PC-9 (cell line): ENCODE data around the gene ME2. TPM values are rescaled to one million over a fixed set of nuclear protein-coding genes. Genes with fewer than 3 reads are reported as not detected.

Source experiments
- BruUV-seq: library from RNA; stranded (reverse); fragments of 400-500 nt; replicated peaks from 2 replicates; lab custom pipeline; 2021; lab: Mats Ljungman, UMichigan
- CTCF ChIA-PET: fragments of 300-600 bp; sonication (Branson Sonifier 250); formaldehyde crosslinking; loops from one replicate; lab custom pipeline; 2022; ENCODE audit warnings: antibody characterized with exemption; lab: Charles Lee
- POLR2A ChIA-PET: fragments of 300-600 bp; sonication (Branson Sonifier 250); formaldehyde crosslinking; loops from one replicate; lab custom pipeline; 2022; ENCODE audit warnings: antibody characterized with exemption; ENCODE audit not compliant: unreplicated experiment; lab: Charles Lee
- DNase-seq, 2 experiments: peaks; one replicate each; pipeline versions ENCODE4 v3.0.0 to v3.0.0-alpha.2; 2015 to 2022; ENCODE audit warnings: mixed read lengths in 1 of 2
- H2AFZ ChIP-seq: fragments of 200-600 bp; sonication (generic); 2 replicates; pipeline ENCODE4 v1.8.1; 2017; ENCODE audit warnings: antibody characterized with exemption
- H3F3A ChIP-seq: fragments of 200-600 bp; sonication (generic); 2 replicates; pipeline ENCODE4 v1.8.1; 2017; ENCODE audit warnings: antibody characterized with exemption, mild to moderate bottlenecking, low read depth; ENCODE audit not compliant: insufficient read depth
- H3K27ac ChIP-seq: fragments of 200-600 bp; sonication (generic); 2 replicates; pipeline ENCODE4 v1.6.1; 2016; ENCODE audit warnings: mixed run types
- H3K27me3 ChIP-seq: fragments of 200-600 bp; sonication (generic); 2 replicates; pipeline ENCODE4 v1.6.1; 2016; ENCODE audit warnings: low read depth, mixed run types; ENCODE audit not compliant: insufficient read depth
- H3K36me3 ChIP-seq: fragments of 200-600 bp; sonication (generic); 2 replicates; pipeline ENCODE4 v1.6.1; 2016; ENCODE audit warnings: low read depth, mixed run types
- H3K4me1 ChIP-seq: fragments of 200-600 bp; sonication (generic); replicated peaks from 2 replicates; pipeline ENCODE4 v1.6.1; 2016; ENCODE audit warnings: mixed run types; ENCODE audit not compliant: insufficient read depth
- H3K4me2 ChIP-seq: fragments of 200-600 bp; sonication (generic); 2 replicates; pipeline ENCODE4 v1.6.1; 2017; ENCODE audit warnings: mixed run types
- H3K4me3 ChIP-seq: fragments of 200-600 bp; sonication (generic); 2 replicates; pipeline ENCODE4 v1.6.1; 2016; ENCODE audit warnings: mixed run types
- H3K79me2 ChIP-seq: fragments of 200-600 bp; sonication (generic); 2 replicates; pipeline ENCODE4 v1.6.1; 2017; ENCODE audit warnings: low read depth, mixed run types
- H3K9me2 ChIP-seq: fragments of 200-600 bp; sonication (generic); 2 replicates; pipeline ENCODE4 v1.8.1; 2017; ENCODE audit warnings: mild to moderate bottlenecking; ENCODE audit not compliant: insufficient read depth
- H3K9me3 ChIP-seq: fragments of 200-600 bp; sonication (generic); 2 replicates; pipeline ENCODE4 v1.8.1; 2016; ENCODE audit warnings: low read depth; ENCODE audit not compliant: insufficient read depth
- H4K20me1 ChIP-seq: fragments of 200-600 bp; sonication (generic); 2 replicates; pipeline ENCODE4 v1.8.1; 2017; ENCODE audit not compliant: insufficient read depth
- EZH2 ChIP-seq: fragments of 200-600 bp; sonication (generic); IDR thresholded peaks from 2 replicates; pipeline ENCODE4 v1.8.0; 2017; ENCODE audit warnings: antibody characterized with exemption, low read depth
- intact Hi-C: fragments of 100-400 bp; cut with micrococcal nuclease; formaldehyde crosslinking; loops from one replicate; pipeline ENCODE4 v1.10.0; 2022; ENCODE audit not compliant: unreplicated experiment
- total RNA-seq: library from RNA; stranded (reverse); gene quantifications from 2 replicates; pipeline ENCODE4 v1.2.3, GENCODE V29; 2021
- TF ChIP-seq, protein P1 (sequence below): fragments of 200-600 bp; sonication (generic); conservative IDR thresholded peaks from 2 replicates; pipeline ENCODE4 v1.6.1; 2017; ENCODE audit warnings: mixed run types, antibody characterized with exemption, mild to moderate bottlenecking, moderate library complexity

ME2 gene
- total RNA-seq, 1 experiment from 2014 or later, result 27.9 TPM

DNA sequence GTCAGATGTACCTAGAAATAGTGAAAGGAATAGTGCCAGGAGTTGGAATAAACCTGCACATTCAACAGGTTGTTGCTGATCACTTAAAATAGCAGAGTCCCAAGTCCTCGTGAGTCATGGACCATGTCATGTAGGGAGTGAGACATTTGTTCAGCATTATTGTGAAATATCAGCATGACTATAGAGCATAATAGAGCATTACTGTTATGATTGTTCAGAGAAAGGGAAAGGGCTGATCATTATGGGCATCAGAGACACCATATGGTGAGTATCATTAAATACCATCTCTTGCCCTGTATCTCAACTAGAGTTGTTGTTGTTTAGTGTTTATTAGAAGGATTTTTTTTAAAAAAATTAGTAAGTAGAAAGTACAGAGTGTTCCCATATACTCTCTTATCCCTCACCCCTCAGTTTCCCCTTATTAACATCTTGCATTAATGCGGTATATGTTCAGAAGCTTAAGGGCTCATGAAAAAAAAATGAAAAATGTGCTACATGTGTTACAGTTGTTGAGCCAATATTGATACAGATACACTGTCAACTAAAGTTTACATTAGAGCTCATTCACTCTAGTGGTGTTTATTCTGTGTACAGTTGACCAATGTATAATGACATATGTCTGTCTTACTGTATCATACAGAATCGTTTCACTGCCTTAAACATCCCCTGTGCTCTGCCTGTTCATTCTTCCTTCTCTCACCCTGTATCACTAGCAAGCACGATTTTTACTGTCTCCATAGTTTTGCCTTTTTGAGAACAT, 94.6 kb downstream of the ME2 start:
- peaks cover 7% of the 10 kb centered on the region; the same call in 1 of the 2 replicates for H3F3A ChIP-seq

DNA sequence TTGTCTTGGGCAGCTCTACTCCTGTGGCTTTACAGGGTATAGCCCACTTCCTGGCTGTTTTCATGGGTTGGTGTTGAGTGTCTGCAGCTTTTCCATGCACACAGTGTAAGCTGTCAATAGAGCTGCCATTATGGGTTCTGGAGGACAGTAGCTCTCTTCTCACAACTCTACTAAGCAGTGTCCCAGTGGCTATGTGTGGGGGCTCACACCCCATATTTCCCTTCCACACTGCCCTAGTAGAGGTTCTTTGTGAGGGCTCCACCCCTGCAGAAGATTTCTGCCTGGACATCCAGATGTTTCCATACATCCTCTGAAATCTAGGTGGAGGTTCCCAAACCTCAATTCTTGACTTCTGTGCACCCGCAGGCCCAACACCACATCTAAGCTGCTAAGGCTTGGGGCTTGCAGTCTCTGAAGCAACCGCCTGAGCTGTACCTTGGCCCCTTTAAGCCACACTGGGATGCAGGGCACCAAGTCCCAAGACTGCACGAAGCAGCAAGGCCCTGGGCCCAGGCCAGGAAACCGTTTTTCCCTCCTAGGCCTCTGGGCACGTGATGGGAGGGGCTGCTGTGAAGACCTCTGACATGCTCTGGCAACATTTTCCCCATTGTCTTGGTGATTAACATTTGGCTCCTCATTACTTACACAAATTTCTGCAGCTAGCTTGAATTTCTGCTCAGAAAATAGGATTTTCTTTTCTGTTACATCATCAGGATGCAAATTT, 98.3 kb downstream of the ME2 start:
- intact Hi-C loops, result no loop called here
- Histone ChIP-seq H3K79me2 (no peaks in the 10 kb centered on the region), H2AFZ (no peak overlapping the region), H3K27me3 (no peaks in the 10 kb centered on the region), H3K27ac (no peak overlapping the region), H3K9me2 (no peaks in the 10 kb centered on the region), H3K4me1 (peaks cover 19% of the 10 kb centered on the region; the same call in 1 of the 2 replicates), H4K20me1 (no peaks in the 10 kb centered on the region), H3K4me3 (no peak overlapping the region), H3F3A (no peaks in the 10 kb centered on the region), H3K9me3 (peaks cover 6% of the 10 kb centered on the region; the same call in 1 of the 2 replicates), H3K36me3 (peaks cover 27% of the 10 kb centered on the region), H3K4me2 (no peak overlapping the region)
- DNase-seq, result no peak
- ChIA-PET CTCF (no interaction called here), POLR2A (no interaction called here)
- TF ChIP-seq EZH2, result no peak
- TF ChIP-seq, protein P1, sequence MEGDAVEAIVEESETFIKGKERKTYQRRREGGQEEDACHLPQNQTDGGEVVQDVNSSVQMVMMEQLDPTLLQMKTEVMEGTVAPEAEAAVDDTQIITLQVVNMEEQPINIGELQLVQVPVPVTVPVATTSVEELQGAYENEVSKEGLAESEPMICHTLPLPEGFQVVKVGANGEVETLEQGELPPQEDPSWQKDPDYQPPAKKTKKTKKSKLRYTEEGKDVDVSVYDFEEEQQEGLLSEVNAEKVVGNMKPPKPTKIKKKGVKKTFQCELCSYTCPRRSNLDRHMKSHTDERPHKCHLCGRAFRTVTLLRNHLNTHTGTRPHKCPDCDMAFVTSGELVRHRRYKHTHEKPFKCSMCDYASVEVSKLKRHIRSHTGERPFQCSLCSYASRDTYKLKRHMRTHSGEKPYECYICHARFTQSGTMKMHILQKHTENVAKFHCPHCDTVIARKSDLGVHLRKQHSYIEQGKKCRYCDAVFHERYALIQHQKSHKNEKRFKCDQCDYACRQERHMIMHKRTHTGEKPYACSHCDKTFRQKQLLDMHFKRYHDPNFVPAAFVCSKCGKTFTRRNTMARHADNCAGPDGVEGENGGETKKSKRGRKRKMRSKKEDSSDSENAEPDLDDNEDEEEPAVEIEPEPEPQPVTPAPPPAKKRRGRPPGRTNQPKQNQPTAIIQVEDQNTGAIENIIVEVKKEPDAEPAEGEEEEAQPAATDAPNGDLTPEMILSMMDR, result no peak
- no TSS peak for BruUV-seq

More for the DNA sequence above, 94.6 kb downstream of the ME2 start:
- Histone ChIP-seq H3K36me3 (peaks cover 25% of the 10 kb centered on the region), H3K9me3 (peaks cover 6% of the 10 kb centered on the region; the same call in 1 of the 2 replicates), H3K27me3 (no peaks in the 10 kb centered on the region), H3K9me2 (no peaks in the 10 kb centered on the region), H3K4me2 (no peak overlapping the region), H3K27ac (no peak overlapping the region), H3K79me2 (peaks cover 12% of the 10 kb centered on the region), H4K20me1 (no peaks in the 10 kb centered on the region; the same call in 1 of the 2 replicates), H3K4me1 (peaks cover 24% of the 10 kb centered on the region), H2AFZ (no peak overlapping the region), H3K4me3 (no peak overlapping the region)
- ChIA-PET POLR2A (no interaction called here), CTCF (no interaction called here)
- TF ChIP-seq, protein P1, result no peak
- no peak for TF ChIP-seq EZH2
- no TSS peak for BruUV-seq
- intact Hi-C loops, result no loop called here
- DNase-seq, result peak in 1 of 2 experiments; percentile 71

DNA sequence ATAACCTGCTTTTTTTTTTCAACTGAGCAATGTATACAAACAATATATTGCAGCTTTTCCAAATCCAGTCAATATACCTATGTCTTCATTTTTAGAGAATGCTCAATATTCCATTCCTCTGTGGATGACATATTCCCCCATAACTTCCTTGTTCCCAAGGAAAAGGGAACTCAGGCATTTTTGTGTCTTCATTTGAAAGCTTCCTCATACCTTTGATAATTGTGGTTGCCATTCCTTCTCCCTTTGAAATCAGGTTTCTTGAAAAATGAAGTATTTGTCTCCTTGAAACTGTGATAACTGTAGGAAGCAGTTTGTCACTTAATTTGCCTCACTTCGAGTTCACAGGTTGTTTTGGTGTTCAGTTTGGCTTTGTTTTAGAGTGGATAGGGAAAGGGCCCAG, 102.5 kb downstream of the ME2 start:
- no peaks in the 10 kb centered on the region for H4K20me1 ChIP-seq
- no peaks in the 10 kb centered on the region for H3K9me2 ChIP-seq
- peaks cover 22% of the 10 kb centered on the region for H3K36me3 ChIP-seq
- H3K4me1 ChIP-seq, result peaks cover 14% of the 10 kb centered on the region; the same call in 1 of the 2 replicates
- H3K79me2 ChIP-seq, result no peaks in the 10 kb centered on the region
- H3K27ac ChIP-seq, result peak overlapping the region; percentile 63
- DNase-seq, result peak; percentile 3 to 87
- POLR2A ChIA-PET, result interaction anchor here (0.6 kb wide), 3 partner anchors 14 to 217 kb away, joined by 3 to 41 read pairs (median 4); partner anchors contain the start of gene ELAC1
- TF ChIP-seq, protein P1, result no peak
- TF ChIP-seq EZH2, result no peak
- CTCF ChIA-PET, result interaction anchor here (0.6 kb wide), 1 partner anchor 33 kb away, joined by 8 read pairs; no protein-coding TSS in a partner anchor
- no peak overlapping the region for H2AFZ ChIP-seq
- no peak overlapping the region for H3K4me3 ChIP-seq
- no peak overlapping the region for H3K4me2 ChIP-seq
- intact Hi-C loops, result no loop called here
- BruUV-seq, result no TSS peak
- no peaks in the 10 kb centered on the region for H3F3A ChIP-seq
- peaks cover 6% of the 10 kb centered on the region; the same call in 1 of the 2 replicates for H3K9me3 ChIP-seq
- H3K27me3 ChIP-seq, result no peaks in the 10 kb centered on the region
